Muscle layer of duodenum (tissue), 2 donors: ENCODE results near the gene LPAR1.
"Not testable (repeated sequence)": the region's sequence is repeated elsewhere in the genome, so short reads cannot be mapped to it uniquely, and the experiment has no call there.

Source experiments
- H3K27ac ChIP-seq: one replicate; pipeline ENCODE4 v1.7.0; 2013; ENCODE audit warnings: mild to moderate bottlenecking, low read length
- H3K27me3 ChIP-seq: one replicate; pipeline ENCODE4 v1.7.0; 2013; ENCODE audit warnings: low read depth, mild to moderate bottlenecking, control low read depth, low read length
- H3K36me3 ChIP-seq, 2 donors: one replicate each; pipeline ENCODE4 v1.7.0; 2013; ENCODE audit warnings: low read length in 2 of 2, control low read depth in 1 of 2, mild to moderate bottlenecking in 1 of 2; ENCODE audit not compliant: insufficient read depth in 2 of 2, control insufficient read depth in 1 of 2
- H3K4me1 ChIP-seq, 2 donors: one replicate each; pipeline ENCODE4 v1.7.0; 2013; ENCODE audit warnings: low read length in 2 of 2, mild to moderate bottlenecking in 2 of 2, control low read depth in 1 of 2, moderate library complexity in 1 of 2; ENCODE audit not compliant: insufficient read depth in 2 of 2, control insufficient read depth in 1 of 2
- H3K4me3 ChIP-seq, 2 donors: one replicate each; pipeline ENCODE4 v1.7.0; 2013; ENCODE audit warnings: low read length in 2 of 2, low read depth in 1 of 2, mild to moderate bottlenecking in 1 of 2
- H3K9me3 ChIP-seq, 2 donors: one replicate each; pipeline ENCODE4 v1.7.0; 2013; ENCODE audit warnings: low read length in 2 of 2, control low read depth in 1 of 2, mild to moderate bottlenecking in 1 of 2; ENCODE audit not compliant: control insufficient read depth in 1 of 2
- donor health status: healthy.

Gene LPAR1

GRCh38 chr9:110832926-110833325 lies 205.3 kb downstream of the LPAR1 start:
- Histone ChIP-seq H3K9me3 (no peaks in the 10 kb centered on the region), H3K27me3 (no peaks in the 10 kb centered on the region), H3K4me3 (no peak overlapping the region), H3K27ac (no peak overlapping the region), H3K36me3 (no peaks in the 10 kb centered on the region), H3K4me1 (no peaks in the 10 kb centered on the region)

- Histone ChIP-seq H3K36me3 (no peaks in the 10 kb centered on the region), H3K4me3 (no peak overlapping the region), H3K4me1 (no peaks in the 10 kb centered on the region), H3K27me3 (no peaks in the 10 kb centered on the region), H3K27ac (no peak overlapping the region), H3K9me3 (no peaks in the 10 kb centered on the region)
Observed at GRCh38 chr9:110830495-110830894, 207.8 kb downstream of the LPAR1 start.

- Histone ChIP-seq H3K27ac (no peak overlapping the region), H3K9me3 (no peaks in the 10 kb centered on the region), H3K36me3 (no peaks in the 10 kb centered on the region), H3K4me3 (no peak overlapping the region), H3K27me3 (no peaks in the 10 kb centered on the region), H3K4me1 (no peaks in the 10 kb centered on the region)
Observed at GRCh38 chr9:110828264-110828663, 210.0 kb downstream of the LPAR1 start.

- H3K4me3 ChIP-seq, H3K36me3 ChIP-seq, H3K4me1 ChIP-seq, H3K27me3 ChIP-seq, H3K9me3 ChIP-seq, H3K27ac ChIP-seq: not testable (repeated sequence)
Observed at GRCh38 chr9:110826400-110826799, 211.9 kb downstream of the LPAR1 start.

GRCh38 chr9:110825950-110826349 lies 212.3 kb downstream of the LPAR1 start:
- Histone ChIP-seq H3K27ac (no peak overlapping the region), H3K36me3 (no peaks in the 10 kb centered on the region), H3K4me1 (no peaks in the 10 kb centered on the region), H3K27me3 (no peaks in the 10 kb centered on the region), H3K4me3 (no peak overlapping the region), H3K9me3 (no peaks in the 10 kb centered on the region)

GRCh38 chr9:110825129-110825528 lies 213.1 kb downstream of the LPAR1 start:
- H3K27me3 ChIP-seq, H3K27ac ChIP-seq, H3K9me3 ChIP-seq, H3K4me1 ChIP-seq, H3K4me3 ChIP-seq, H3K36me3 ChIP-seq: not testable (repeated sequence)
